GM19099 (cell line): ENCODE measurements around the gene COL2A1.

Source experiments
- POLR2A ChIP-seq: IDR thresholded peaks from 3 replicates; pipeline ENCODE4 v1.6.1; 2011; ENCODE audit warnings: low read depth; ENCODE audit not compliant: insufficient read length; ENCODE audit errors: extremely low read depth

COL2A1 gene

DNA sequence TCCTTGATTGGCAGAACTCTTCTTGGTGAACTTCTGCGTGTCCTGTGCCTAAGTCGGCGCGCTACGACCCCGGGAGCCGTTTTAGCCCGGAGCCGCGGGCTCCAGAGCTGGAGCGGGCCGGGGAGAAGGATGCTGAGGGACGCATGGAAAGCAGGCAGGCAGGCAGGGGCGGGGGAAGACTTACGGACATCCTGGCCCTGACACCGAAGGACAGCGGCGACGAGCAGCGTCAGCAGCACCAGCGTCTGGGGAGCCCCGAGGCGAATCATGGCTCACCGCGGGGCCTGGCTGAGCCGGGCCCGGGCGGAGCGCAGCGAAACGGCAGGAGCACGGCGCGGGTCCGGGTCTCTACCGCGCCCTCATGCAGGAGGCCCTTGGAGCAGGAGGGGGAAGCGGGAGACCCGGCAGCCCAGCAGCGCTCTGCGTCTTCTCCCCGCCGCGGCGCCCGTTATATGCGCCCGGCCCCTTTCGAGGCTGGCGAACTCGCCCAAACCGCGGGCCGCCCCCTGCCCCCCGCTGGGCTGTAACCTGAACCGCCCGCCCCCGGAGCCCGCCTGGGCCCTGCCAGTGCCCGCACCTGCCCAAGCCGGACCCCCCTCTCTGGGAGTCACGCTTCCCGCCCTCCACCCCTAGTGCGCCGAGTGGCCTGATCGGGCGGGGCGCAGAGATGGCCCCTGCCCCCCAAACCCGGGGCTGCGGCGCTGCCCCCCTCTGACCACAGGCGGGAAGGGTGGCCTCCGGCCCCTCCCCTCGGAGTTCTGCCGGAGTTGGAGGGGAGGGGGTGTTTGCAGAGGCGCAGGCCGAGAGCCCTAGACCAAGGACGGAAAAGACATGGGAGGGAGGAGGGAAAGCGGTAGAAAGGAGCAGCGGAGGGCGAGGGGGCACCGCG, at the start of gene COL2A1:
Gene COL2A1, minus strand, starts transcription at position 424 of the 889 bp plus-strand sequence. Its CDS starts 155 bp downstream, at position 269.
- no peak for TF ChIP-seq POLR2A

DNA sequence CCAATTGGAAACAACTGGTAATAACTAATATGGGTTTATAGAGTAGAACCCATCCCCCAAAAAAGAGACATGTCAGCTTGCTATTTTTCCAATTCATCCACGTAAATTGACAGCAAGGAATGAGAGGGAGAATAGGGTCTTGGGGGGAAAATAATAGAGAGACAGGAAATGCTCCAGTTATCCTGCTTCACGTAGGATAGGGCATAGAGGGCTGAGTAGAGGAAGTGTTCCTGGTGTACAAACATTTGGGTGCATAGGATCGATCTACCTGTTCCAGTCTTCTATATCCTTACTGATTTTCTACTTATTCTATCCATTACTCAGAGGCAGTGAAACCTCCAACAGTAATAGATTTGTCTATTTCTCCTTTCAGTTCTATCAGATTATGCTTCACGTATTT, 49.6 kb upstream of the COL2A1 start:
- TF ChIP-seq POLR2A: no peak

DNA sequence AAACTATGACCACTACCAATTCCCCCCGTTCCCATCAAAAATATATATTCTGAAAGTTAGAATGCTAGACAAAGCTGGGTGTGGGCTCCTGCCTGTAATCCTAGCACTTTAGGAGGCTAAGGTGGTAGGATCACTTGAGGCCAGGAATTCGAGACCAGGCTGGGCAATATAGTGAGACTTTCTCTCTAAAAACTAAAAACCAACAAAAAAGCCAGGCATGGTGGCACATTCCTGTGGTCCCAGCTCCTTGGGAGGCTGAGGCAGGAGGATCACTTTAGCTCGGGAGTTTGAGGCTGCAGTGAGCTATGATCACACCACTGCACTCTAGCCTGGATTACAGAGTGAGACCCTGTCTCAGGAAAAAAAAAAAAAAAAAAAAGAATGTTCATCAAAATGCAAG, 48.8 kb upstream of the COL2A1 start:
- TF ChIP-seq POLR2A: no peak

DNA sequence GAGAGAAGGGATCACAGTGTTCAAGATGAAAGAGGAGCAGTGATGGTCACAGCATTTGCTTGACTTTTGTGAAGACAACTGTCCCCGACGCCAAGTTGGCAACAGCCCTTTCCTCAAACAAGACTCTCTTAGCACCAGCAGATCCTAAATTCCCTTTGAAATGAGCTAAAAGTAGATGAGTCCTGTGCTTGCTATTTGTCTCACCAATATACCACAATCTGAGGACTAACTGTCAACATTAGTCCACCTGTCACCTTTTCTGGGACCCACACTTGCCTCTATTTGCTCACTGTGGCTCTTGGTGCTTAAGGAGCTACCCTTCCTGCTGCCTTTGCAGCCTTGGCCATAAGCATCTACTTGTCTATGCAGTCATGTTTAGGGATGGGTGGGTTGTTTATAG, 47.4 kb upstream of the COL2A1 start:
- TF ChIP-seq POLR2A: no peak

DNA sequence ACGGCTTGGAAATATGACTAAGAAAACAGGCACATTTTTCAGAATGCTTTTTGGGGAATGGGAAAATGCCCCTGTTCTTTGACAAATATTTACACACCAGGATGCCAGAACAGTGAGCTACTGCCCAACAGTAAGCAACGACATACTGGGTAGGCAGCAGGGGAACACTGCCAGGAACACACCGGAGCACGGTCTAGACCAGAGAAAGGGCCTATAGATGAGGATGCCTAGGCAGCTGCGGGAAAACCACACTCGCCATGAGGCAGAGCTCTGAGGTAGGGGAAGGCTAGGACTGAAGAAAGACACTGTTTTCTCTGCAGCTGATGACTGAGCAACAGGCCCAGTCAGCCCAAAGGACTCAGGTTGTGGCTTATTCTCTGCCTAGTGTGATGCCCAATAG, 45.9 kb upstream of the COL2A1 start:
- TF ChIP-seq POLR2A: no peak

DNA sequence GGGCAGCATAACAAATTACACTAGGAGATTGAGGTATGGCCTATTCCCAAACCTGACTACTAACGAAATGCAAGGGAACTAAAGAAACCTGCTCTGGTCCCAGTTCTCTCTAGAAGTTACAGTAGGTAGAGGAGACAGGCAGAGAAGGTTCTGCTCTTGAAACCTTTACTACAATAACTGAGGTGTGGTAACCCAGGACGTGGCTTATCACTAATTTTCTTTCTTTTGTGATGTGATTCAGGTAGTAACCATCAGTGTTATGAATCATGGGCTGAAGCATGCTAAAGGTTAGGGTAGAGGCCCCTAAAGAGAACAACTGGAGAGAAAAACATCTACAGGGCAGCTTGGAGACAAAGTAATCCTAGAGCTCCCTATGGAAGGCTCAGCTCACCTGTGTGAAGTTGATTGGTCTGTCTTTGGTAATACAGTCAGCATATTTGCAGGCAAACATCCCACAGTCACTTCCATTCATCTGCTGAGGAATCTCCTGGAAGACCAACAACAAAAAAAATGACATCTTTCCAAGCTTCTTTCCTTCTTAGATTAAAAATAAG, 41.8 kb upstream of the COL2A1 start:
- TF ChIP-seq POLR2A: no peak

DNA sequence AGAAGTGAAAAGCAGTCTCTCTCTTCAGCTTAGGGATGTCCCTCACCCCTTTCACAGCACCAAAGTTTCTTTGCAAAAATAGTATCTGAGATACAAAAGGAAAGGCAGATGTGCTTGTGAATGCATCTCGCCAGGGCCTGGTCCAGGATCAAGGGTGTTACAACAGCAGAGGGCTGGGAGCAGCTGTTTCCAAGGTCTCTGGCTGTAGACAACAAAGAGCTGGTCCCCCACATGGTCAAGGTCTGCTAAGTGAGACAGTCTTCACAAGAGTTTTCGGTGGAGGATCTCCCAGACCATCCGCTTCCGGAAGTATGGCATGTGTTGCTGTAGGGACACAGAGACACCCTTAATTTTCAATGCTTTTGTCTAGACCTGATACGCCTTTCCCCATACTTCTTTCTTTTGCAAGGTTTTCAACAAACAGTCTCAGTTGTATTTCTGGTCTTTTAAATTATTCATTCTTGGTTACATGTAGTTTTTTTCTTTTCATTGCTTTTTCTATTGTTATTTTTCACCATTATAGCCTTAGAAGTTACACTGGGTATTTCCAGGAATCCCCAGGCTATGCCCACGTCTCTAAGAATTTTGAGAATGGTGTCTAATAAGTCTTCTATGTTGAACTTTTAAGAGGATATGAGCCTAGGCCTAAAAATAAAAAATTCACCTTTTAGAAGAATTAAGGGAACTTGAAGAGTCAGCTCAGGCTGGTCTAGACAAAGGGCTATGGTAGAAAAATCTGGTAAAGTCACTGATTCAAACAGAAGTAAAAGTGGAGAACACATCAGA, 41.0 kb upstream of the COL2A1 start:
- no peak for TF ChIP-seq POLR2A

DNA sequence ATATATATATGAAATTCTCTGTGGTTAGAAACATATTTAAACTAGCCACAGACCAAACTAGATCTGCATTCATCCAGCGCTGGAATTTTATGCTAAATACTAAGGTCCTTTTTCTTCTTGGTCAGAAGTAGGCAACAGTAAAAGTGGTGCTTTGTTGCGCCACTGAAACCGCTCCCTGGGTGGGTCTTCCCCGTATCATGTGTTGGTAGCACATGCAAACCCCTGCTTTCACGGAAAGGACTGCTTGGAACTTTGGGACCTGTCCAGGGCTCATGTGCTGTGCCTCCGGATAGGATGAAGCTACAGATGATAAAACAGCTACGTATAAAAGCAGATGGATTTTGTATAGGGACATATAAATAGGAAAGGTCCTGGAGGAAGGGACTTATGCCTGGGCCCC, 40.1 kb upstream of the COL2A1 start:
- TF ChIP-seq POLR2A: no peak

DNA sequence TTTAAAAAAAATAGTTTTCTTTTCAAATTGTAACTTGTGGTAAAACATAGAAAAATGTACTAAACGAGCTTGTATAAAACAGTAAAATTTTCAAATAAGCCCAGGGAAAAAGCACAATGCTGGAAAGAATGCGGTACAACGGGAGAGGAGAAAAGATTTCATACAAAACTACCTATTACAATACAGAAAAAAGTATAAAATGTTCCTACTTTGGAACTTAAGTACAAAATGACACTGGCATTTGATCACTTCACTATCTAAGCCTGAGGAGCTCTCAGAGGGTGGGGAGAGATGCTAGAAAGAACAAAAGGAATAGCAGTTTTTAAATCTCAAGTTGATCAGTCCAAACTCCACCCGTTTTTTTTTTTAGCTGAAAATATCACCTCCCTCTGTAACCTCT, 39.5 kb upstream of the COL2A1 start:
- TF ChIP-seq POLR2A: no peak

DNA sequence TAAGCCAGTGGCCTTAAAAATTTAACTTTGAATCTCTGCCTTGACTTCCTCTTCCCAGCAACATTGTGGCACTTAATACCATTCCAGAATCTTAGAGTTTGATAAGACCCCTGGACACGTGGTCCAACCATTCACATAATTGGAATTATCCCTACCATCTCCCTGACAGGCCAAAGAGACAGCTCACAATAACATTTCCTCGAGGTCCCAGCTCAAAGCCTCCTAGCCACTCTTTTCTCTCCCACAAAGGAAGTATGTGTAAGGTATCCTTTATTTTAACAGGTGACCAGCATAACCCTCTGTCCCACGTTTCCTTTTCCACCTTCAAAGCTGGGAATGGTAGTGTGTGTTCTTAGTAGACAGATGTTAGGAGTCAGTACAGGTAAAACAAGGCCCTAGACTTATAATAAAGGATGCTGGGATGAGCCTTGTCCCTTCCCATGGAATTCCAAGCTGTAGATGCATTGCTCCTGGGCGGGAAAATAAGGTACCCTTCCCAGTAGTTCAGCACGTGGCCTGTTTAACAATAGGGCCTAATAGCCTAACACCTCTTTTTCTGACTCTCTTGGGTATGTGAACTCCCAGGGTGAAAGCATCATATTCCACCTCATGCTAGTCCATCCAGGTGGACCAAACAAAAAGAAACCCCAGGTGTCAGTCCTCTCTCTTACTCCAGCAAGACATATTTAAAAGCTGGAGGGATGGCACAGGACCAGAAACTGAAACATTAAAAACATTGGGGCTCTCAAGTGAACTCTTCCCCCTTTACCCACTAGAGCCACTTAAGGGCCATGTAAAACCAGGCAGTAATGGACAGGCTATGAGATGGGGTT, 37.5 kb upstream of the COL2A1 start:
- TF ChIP-seq POLR2A: no peak

DNA sequence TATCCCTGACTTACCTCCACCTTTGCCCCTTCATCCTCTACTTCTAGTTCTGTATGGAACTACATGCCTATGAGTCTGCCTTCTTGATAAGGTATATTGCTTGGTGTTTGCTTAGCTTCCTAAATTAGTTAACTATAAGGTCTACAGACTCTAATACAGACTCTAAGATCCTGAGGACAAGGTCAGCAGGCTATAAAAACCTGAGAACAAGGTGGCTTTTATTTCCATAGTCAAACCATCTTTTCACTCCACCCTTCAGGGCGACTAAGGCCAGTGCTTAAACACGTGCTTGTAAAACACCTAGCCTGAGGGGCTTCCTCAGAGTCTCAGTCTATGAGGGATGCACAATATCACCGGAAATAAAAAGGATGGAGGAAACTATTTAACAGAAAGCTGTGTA, 36.1 kb upstream of the COL2A1 start:
- no peak for TF ChIP-seq POLR2A

DNA sequence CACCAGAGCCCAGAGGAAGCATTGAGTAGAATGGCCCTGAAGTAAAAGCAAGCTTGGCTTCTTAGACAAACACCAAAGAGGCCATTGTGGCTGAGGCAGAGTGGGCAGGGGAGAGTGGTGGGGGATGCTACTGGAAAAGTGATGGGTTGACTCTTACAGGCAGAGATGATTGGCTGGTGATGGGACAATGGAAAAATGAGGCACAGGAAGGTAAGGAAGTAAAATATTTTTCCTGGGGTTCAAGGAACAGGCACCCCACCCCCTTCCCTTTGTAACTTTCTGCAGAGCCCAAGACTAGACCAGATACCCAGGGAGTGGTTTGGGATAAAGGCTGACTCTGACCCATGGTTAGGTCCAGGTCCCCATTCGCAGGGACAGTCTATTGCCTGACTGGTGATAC, 34.9 kb upstream of the COL2A1 start:
- TF ChIP-seq POLR2A: no peak

DNA sequence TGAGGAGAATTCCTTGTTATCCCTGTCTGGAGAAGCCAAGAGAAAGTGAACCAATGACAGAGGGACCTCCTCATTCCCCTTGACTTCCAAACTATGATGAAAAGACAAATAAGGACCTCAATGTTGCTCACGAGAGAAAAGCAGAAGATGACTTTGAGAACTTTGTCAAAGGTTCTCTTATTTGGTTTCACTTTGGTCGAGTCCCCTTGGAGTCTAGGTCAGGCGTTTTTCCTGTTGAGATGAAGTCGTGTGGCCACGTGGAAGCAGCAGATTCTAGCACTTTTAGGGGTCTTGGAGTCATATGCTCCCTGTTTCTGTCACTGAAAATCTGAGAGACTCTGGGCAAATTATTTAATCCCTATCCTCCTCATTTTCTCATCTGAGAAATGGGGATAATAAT, 33.8 kb upstream of the COL2A1 start:
- TF ChIP-seq POLR2A: no peak

DNA sequence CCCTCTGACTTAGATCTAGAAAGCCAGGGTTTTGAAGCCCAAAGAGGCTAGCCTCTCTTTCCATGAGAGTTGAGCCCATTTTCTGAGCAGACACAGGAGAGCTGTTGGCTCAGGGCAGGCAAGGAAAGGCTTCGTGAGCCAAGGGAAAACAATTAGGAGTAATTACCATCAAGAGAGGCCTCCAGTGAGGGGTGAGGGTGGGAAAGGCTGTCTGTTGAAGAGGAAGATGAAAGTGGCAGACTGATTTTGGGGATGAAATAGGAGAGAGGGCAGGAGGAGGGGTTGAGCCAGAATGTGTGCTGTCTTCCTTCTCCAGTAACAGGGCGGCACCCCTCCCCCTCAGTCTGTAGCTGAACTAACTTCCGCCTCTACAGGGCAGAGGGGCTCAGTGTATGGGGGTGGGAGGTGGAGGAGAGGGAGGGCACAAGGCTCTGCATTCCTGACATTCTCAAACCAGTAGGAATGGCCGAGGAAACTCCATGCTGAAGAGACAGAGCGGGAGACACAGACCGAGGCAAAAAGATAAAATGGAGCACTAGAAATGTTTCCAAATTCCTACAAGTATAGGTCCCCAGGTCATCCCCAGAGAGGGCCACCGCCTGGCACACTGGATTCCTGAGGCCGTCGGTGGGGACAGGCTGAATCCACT, 33.1 kb upstream of the COL2A1 start:
- no peak for TF ChIP-seq POLR2A
